Prostate gland (tissue), 2 donors: ENCODE results near the gene PRR5L.

ENCODE experiments used
- CTCF ChIP-seq, 4 experiments: fragments of 200-600 bp in 2 of 4; fragments of 450-650 bp in 2 of 4; sonication (generic) in 2 of 4; IDR thresholded peaks; 1 replicate in 3 of 4; 2 replicates in 1 of 4; pipeline ENCODE4 v1.5.1; 2016 to 2019; ENCODE audit warnings: antibody characterized with exemption in 4 of 4, mild to moderate bottlenecking in 2 of 4, moderate library complexity in 2 of 4
- POLR2AphosphoS5 ChIP-seq: sonication (generic); formaldehyde crosslinking; IDR thresholded peaks from one replicate; pipeline ENCODE4 v1.6.1; 2017; ENCODE audit warnings: antibody characterized with exemption

GRCh38 chr11:36264973-36265344, 31.1 kb upstream of the PRR5L start:
- no peak for TF ChIP-seq CTCF (IDR thresholded peaks at IDR 0.05)
- TF ChIP-seq POLR2AphosphoS5: no peak
